Measurements from ENCODE around the gene TM9SF1. TPM values are rescaled to one million over a fixed set of nuclear protein-coding genes. Genes with fewer than 3 reads are reported as not detected.

Gene TM9SF1
- polyA plus RNA-seq, 3 donors = 14.6 to 56.0 (median 51.1) TPM

DNA sequence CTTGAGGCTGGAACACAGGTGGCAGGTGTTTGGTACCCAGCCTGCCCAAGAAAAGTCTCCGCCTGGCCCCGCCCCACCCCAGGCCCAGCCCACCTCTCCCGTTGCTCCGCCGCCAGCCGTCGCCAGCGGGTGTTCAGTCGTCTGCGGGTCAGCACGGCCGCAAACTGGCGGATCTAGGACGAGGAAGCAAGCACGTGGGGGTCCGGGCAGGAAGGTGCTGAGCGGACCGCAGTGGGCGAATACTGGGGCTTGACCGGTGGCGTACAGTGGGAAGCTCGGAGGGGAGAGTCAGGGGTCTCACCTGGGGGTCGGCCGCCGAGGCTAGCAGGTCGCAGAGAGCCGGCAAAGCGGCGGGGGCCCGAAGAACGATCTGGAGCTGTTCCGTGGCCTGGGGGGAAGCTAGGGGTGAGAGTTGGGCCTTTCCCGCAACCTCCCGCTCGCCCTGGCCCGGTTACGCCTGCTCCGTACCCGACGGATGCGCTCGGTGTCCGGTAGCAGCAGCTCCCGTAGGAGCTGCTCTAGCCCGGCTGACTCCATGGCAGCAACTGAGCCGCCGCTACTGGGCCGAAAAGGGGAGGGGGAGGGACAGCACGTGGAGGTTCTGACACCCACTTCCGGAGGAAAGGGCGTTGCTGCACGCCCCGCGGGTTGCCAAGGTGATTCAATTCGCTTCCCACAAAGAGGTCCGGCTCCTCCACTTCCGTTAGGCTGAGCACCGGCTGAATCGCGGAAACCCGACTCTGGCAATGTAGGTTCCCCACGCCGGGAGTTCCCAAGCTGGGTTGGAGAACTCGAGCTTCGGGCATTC lies 6.8 kb downstream of the TM9SF1 start, which contains the start of gene IPO4:
Gene IPO4 (minus strand): TSS at position 566 of the 808 bp plus-strand sequence. CDS start 29 bp downstream, at position 537.
- Mint-ChIP-seq H3K27me3 (ENCODE audit: low read depth in 3 of 3) (peaks cover 0 to 3% (median 1%) of the 10 kb centered on the region in 3 donors), H3K4me3 (peak within 1 kb of the TSS; percentile 83 to 88), H3K4me1 (peaks cover 27% of the 10 kb centered on the region), H3K9me3 (no peaks in the 10 kb centered on the region), H3K27ac (peak within 1 kb of the TSS; percentile 69 to 95 (median 88)), H3K36me3 (peaks cover 51 to 65% of the 10 kb centered on the region in 2 donors)
- Histone ChIP-seq H3K27me3 (ENCODE audit: control insufficient read depth in 2 of 2, insufficient read depth in 2 of 2, low read length in 2 of 2) (no peaks in the 10 kb centered on the region), H2AFZ (ENCODE audit: insufficient read depth, low read depth, low read length, poor library complexity, severe bottlenecking) (peak within 1 kb of the TSS; percentile 79), H3K4me1 (ENCODE audit: control insufficient read depth in 1 of 2, insufficient read depth in 2 of 2, low read length in 2 of 2) (peaks cover 18 to 21% of the 10 kb centered on the region in 2 donors), H3K27ac (ENCODE audit: low read depth in 1 of 2, low read length in 2 of 2) (peak within 1 kb of the TSS; percentile 40 to 55), H3K9ac (ENCODE audit: insufficient read depth, low read length, poor library complexity, severe bottlenecking) (peak within 1 kb of the TSS; percentile 60), H3K4me3 (replicated peaks in 1 of 3; ENCODE audit: low read depth in 2 of 3, low read length in 3 of 3) (peak within 1 kb of the TSS; percentile 34 to 79 (median 62)), H3K4me2 (replicated peaks; ENCODE audit: extremely low read depth, low read length, poor library complexity, severe bottlenecking) (peak within 1 kb of the TSS; percentile 97), H3K36me3 (replicated peaks in 1 of 2; ENCODE audit: control insufficient read depth in 1 of 2, insufficient read depth in 2 of 2, low read length in 2 of 2) (peaks cover 23 to 61% of the 10 kb centered on the region in 2 donors), H3K79me2 (ENCODE audit: insufficient read depth, low read length) (peaks cover 16% of the 10 kb centered on the region), H3K9me3 (replicated peaks in 1 of 2; ENCODE audit: control insufficient read depth in 1 of 2, insufficient read depth in 1 of 2, low read length in 2 of 2) (no peaks in the 10 kb centered on the region), H4K20me1 (ENCODE audit: insufficient read depth, low read length) (no peaks in the 10 kb centered on the region)
- DNase-seq = peak; percentile 97 to 99 (median 98)
- intact Hi-C loops (cut with micrococcal nuclease) = no loop called here
- TF ChIP-seq, protein P1, sequence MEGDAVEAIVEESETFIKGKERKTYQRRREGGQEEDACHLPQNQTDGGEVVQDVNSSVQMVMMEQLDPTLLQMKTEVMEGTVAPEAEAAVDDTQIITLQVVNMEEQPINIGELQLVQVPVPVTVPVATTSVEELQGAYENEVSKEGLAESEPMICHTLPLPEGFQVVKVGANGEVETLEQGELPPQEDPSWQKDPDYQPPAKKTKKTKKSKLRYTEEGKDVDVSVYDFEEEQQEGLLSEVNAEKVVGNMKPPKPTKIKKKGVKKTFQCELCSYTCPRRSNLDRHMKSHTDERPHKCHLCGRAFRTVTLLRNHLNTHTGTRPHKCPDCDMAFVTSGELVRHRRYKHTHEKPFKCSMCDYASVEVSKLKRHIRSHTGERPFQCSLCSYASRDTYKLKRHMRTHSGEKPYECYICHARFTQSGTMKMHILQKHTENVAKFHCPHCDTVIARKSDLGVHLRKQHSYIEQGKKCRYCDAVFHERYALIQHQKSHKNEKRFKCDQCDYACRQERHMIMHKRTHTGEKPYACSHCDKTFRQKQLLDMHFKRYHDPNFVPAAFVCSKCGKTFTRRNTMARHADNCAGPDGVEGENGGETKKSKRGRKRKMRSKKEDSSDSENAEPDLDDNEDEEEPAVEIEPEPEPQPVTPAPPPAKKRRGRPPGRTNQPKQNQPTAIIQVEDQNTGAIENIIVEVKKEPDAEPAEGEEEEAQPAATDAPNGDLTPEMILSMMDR (IDR thresholded peaks at IDR 0.05) = no peak
- under 1% methylated on average over 63 of the region's 65 CpGs for WGBS (ENCODE audit: insufficient coverage)

DNA sequence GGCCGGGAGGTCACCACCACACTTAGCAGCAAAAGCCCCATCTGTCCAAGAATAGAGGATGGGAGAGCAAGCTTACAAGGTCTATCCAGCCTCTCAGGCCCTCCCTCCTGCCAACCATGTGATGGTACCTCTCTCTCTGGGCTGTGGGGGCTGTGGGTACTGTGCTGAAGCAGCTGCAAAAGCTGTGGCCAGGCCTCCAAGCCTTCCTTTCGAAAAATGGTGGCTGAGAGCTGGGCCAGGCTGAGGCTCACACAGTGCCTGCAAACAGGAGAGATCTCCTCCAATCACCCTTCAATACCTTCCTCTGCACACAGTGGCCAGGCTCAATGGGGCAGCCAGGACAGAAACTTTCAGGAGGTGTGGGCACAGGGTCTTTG lies 7.7 kb downstream of the TM9SF1 start:
- Histone ChIP-seq H3K36me3 (replicated peaks in 1 of 2; ENCODE audit: control insufficient read depth in 1 of 2, insufficient read depth in 2 of 2, low read length in 2 of 2) (peaks cover 25 to 64% of the 10 kb centered on the region in 2 donors), H3K4me2 (replicated peaks; ENCODE audit: extremely low read depth, low read length, poor library complexity, severe bottlenecking) (peak overlapping the region; percentile 97), H3K27me3 (ENCODE audit: control insufficient read depth in 2 of 2, insufficient read depth in 2 of 2, low read length in 2 of 2) (no peaks in the 10 kb centered on the region), H3K9me3 (replicated peaks in 1 of 2; ENCODE audit: control insufficient read depth in 1 of 2, insufficient read depth in 1 of 2, low read length in 2 of 2) (no peaks in the 10 kb centered on the region), H3K4me1 (ENCODE audit: control insufficient read depth in 1 of 2, insufficient read depth in 2 of 2, low read length in 2 of 2) (peaks cover 18 to 21% of the 10 kb centered on the region in 2 donors), H3K79me2 (ENCODE audit: insufficient read depth, low read length) (peaks cover 14% of the 10 kb centered on the region), H4K20me1 (ENCODE audit: insufficient read depth, low read length) (no peaks in the 10 kb centered on the region), H3K27ac (ENCODE audit: low read depth in 1 of 2, low read length in 2 of 2) (no peak overlapping the region), H3K4me3 (replicated peaks in 1 of 3; ENCODE audit: low read depth in 2 of 3, low read length in 3 of 3) (peak overlapping the region in 1 of 3 experiments; percentile 79), H2AFZ (ENCODE audit: insufficient read depth, low read depth, low read length, poor library complexity, severe bottlenecking) (peak overlapping the region; percentile 79), H3K9ac (ENCODE audit: insufficient read depth, low read length, poor library complexity, severe bottlenecking) (no peak overlapping the region)
- Mint-ChIP-seq H3K4me3 (peak overlapping the region in 1 of 2 donors; percentile 83), H3K4me1 (peaks cover 25% of the 10 kb centered on the region), H3K27me3 (ENCODE audit: low read depth in 3 of 3) (peaks cover 0 to 3% (median 1%) of the 10 kb centered on the region in 3 donors), H3K36me3 (peaks cover 51 to 67% of the 10 kb centered on the region in 2 donors), H3K27ac (peak overlapping the region in 2 of 7 donors; percentile 41 to 95), H3K9me3 (no peaks in the 10 kb centered on the region)
- no peak for DNase-seq
- TF ChIP-seq, protein P1 (IDR thresholded peaks at IDR 0.05) = no peak
- intact Hi-C loops (cut with micrococcal nuclease) = no loop called here
- WGBS (ENCODE audit: insufficient coverage) = no CpG with 5 or more reads among the region's 2 CpGs

All from CD14-positive monocyte (primary cell).